HG03521 (cell line): ENCODE data around the gene PHLDA3.

ENCODE experiments used
- ATAC-seq: cut with Tn5 transposase; IDR thresholded peaks from one replicate; pipeline ENCODE4 v1.9.1; 2021; ENCODE audit warnings: mild to moderate bottlenecking, moderate library complexity; ENCODE audit not compliant: unreplicated experiment

The PHLDA3 gene

GRCh38 chr1:201468844-201469644 lies at the start of gene PHLDA3:
Gene PHLDA3 (minus strand): TSS chr1:201469188. CDS start chr1:201468786, 402 bp downstream.
- ATAC-seq, result peak; percentile 69

GRCh38 chr1:201518071-201518470 lies 49.1 kb upstream of the PHLDA3 start:
- ATAC-seq, result no peak

- ATAC-seq, result no peak
Observed at GRCh38 chr1:201517631-201518030, 48.6 kb upstream of the PHLDA3 start.

- no peak for ATAC-seq
Observed at GRCh38 chr1:201516511-201517127, 47.6 kb upstream of the PHLDA3 start.

- ATAC-seq, result no peak
Observed at GRCh38 chr1:201515895-201516294, 46.9 kb upstream of the PHLDA3 start.

GRCh38 chr1:201515062-201515750 lies 46.2 kb upstream of the PHLDA3 start:
- ATAC-seq, result no peak

GRCh38 chr1:201514466-201514865 lies 45.5 kb upstream of the PHLDA3 start:
- no peak for ATAC-seq

GRCh38 chr1:201513498-201514243 lies 44.7 kb upstream of the PHLDA3 start:
- no peak for ATAC-seq

GRCh38 chr1:201511941-201512539 lies 43.1 kb upstream of the PHLDA3 start:
- ATAC-seq, result no peak

GRCh38 chr1:201511396-201511940 lies 42.5 kb upstream of the PHLDA3 start:
- ATAC-seq, result no peak

GRCh38 chr1:201510734-201511133 lies 41.7 kb upstream of the PHLDA3 start:
- no peak for ATAC-seq

GRCh38 chr1:201509601-201510374 lies 40.8 kb upstream of the PHLDA3 start:
- no peak for ATAC-seq

GRCh38 chr1:201508809-201509208 lies 39.8 kb upstream of the PHLDA3 start:
- ATAC-seq, result no peak

- ATAC-seq, result peak; percentile 4
Observed at GRCh38 chr1:201507360-201507675, 38.3 kb upstream of the PHLDA3 start.

GRCh38 chr1:201506557-201507359 lies 37.8 kb upstream of the PHLDA3 start, which contains the start of gene CSRP1:
Gene CSRP1 (minus strand): TSS chr1:201507123. CDS start chr1:201496303, 10,820 bp downstream.
- peak; percentile 90 for ATAC-seq

GRCh38 chr1:201506092-201506491 lies 37.1 kb upstream of the PHLDA3 start:
- no peak for ATAC-seq

GRCh38 chr1:201505503-201505890 lies 36.5 kb upstream of the PHLDA3 start:
- no peak for ATAC-seq

- no peak for ATAC-seq
Observed at GRCh38 chr1:201504799-201505502, 36.0 kb upstream of the PHLDA3 start.
